Retinal pigment epithelial cell (primary cell): Measurements from ENCODE around the gene ZNF554.
"Not testable (repeated sequence)": the region's sequence is repeated elsewhere in the genome, so short reads cannot be mapped to it uniquely, and the experiment has no call there.

Experiments
- DNase-seq: peaks from one replicate; pipeline ENCODE4 v3.0.0-alpha.2; 2010; ENCODE audit warnings: low read depth
- H3K4me3 ChIP-seq: 2 replicates; pipeline ENCODE4 v1.5.1; 2011; ENCODE audit warnings: mild to moderate bottlenecking, low read length, control low read depth, moderate library complexity
- CTCF ChIP-seq: conservative IDR thresholded peaks from 2 replicates; pipeline ENCODE4 v1.5.1; 2011; ENCODE audit warnings: low read depth, low read length, control low read depth, inconsistent platforms

Gene ZNF554

GRCh38 chr19:2785244-2785997 lies 34.2 kb upstream of the ZNF554 start, which contains the start of gene THOP1:
Gene THOP1 (plus strand): TSS chr19:2785503. CDS start chr19:2785663, 160 bp downstream.
- peak within 1 kb of the TSS; percentile 68 for H3K4me3 ChIP-seq
- DNase-seq: peak; percentile 95
- no peak for TF ChIP-seq CTCF

- peak overlapping the region; percentile 16 for H3K4me3 ChIP-seq
- no peak for TF ChIP-seq CTCF
- no peak for DNase-seq
These were observed 32.6 kb upstream of the ZNF554 start for GRCh38 chr19:2787115-2787514.

GRCh38 chr19:2788237-2788636 lies 31.4 kb upstream of the ZNF554 start:
- DNase-seq: no peak
- TF ChIP-seq CTCF: no peak
- H3K4me3 ChIP-seq: no peak overlapping the region

GRCh38 chr19:2790194-2790556 lies 29.5 kb upstream of the ZNF554 start:
- TF ChIP-seq CTCF: no peak
- H3K4me3 ChIP-seq: no peak overlapping the region
- DNase-seq: no peak

GRCh38 chr19:2790557-2791271 lies 29.0 kb upstream of the ZNF554 start:
- DNase-seq: no peak
- no peak overlapping the region for H3K4me3 ChIP-seq
- no peak for TF ChIP-seq CTCF

- DNase-seq: peak; percentile 81
- no peak overlapping the region for H3K4me3 ChIP-seq
- TF ChIP-seq CTCF: no peak
These were observed 28.2 kb upstream of the ZNF554 start for GRCh38 chr19:2791440-2791839.

- TF ChIP-seq CTCF: no peak
- no peak overlapping the region for H3K4me3 ChIP-seq
- DNase-seq: peak; percentile 70
These were observed 27.8 kb upstream of the ZNF554 start for GRCh38 chr19:2791876-2792275.

GRCh38 chr19:2792666-2793065 lies 27.0 kb upstream of the ZNF554 start:
- not testable (repeated sequence) for H3K4me3 ChIP-seq

More at GRCh38 chr19:2792666-2793065, 27.0 kb upstream of the ZNF554 start:
- DNase-seq: not testable (repeated sequence)
